Endodermal cell (in vitro differentiated cells): ENCODE data around the gene EME2. TPM values are rescaled to one million over a fixed set of nuclear protein-coding genes. Genes with fewer than 3 reads are reported as not detected.

ENCODE experiments used
- DNase-seq: peaks from one replicate; pipeline ENCODE4 v3.0.0-alpha.2; 2017
- H3K27ac ChIP-seq: 2 replicates; pipeline ENCODE4 v1.5.1; 2013; ENCODE audit warnings: mild to moderate bottlenecking, low read depth, low read length, moderate library complexity
- H3K27me3 ChIP-seq: 2 replicates; pipeline ENCODE4 v1.6.1; 2013; ENCODE audit warnings: mild to moderate bottlenecking, low read length, moderate library complexity; ENCODE audit not compliant: insufficient read depth, control insufficient read depth, poor library complexity, severe bottlenecking
- H3K36me3 ChIP-seq: 2 replicates; pipeline ENCODE4 v1.7.0; 2013; ENCODE audit warnings: mild to moderate bottlenecking, low read length, moderate library complexity; ENCODE audit not compliant: control insufficient read depth, insufficient read depth
- H3K4me1 ChIP-seq: one replicate; pipeline ENCODE4 v1.7.0; 2013; ENCODE audit warnings: low read length; ENCODE audit not compliant: control insufficient read depth, insufficient read depth
- H3K4me3 ChIP-seq: 2 replicates; pipeline ENCODE4 v1.5.1; 2013; ENCODE audit warnings: mild to moderate bottlenecking, low read length, moderate library complexity
- H3K9ac ChIP-seq: 2 replicates; pipeline ENCODE4 v1.6.1; 2013; ENCODE audit warnings: mild to moderate bottlenecking, low read length, moderate library complexity; ENCODE audit not compliant: poor library complexity, severe bottlenecking; ENCODE audit errors: extremely low read depth
- H3K9me3 ChIP-seq: 2 replicates; pipeline ENCODE4 v1.6.1; 2013; ENCODE audit warnings: mild to moderate bottlenecking, low read length, moderate library complexity; ENCODE audit not compliant: control insufficient read depth
- H3K27ac Mint-ChIP-seq: 2 replicates; pipeline ENCODE4 v1.8.0; 2020; ENCODE audit warnings: mixed read lengths
- H3K27me3 Mint-ChIP-seq: 2 replicates; pipeline ENCODE4 v1.8.0; 2021; ENCODE audit warnings: mild to moderate bottlenecking, mixed read lengths; ENCODE audit not compliant: insufficient read depth
- H3K36me3 Mint-ChIP-seq: 2 replicates; pipeline ENCODE4 v1.8.0; 2020; ENCODE audit warnings: low read depth, mixed read lengths
- H3K4me1 Mint-ChIP-seq: 2 replicates; pipeline ENCODE4 v1.8.0; 2020; ENCODE audit warnings: mixed read lengths
- H3K4me3 Mint-ChIP-seq: 2 replicates; pipeline ENCODE4 v1.8.0; 2020; ENCODE audit warnings: mild to moderate bottlenecking, moderate library complexity, mixed read lengths
- H3K9me3 Mint-ChIP-seq: 2 replicates; pipeline ENCODE4 v1.8.0; 2020; ENCODE audit warnings: mild to moderate bottlenecking, mixed read lengths
- CTCF ChIP-seq: fragments of 200-600 bp; sonication (generic); conservative IDR thresholded peaks from 2 replicates; pipeline ENCODE4 v1.5.0; 2021; ENCODE audit warnings: antibody characterized with exemption, mild to moderate bottlenecking
- WGBS, 2 experiments: methylation state at CpG; one replicate each; pipeline versions ENCODE4 v1.1.5 to v1.1.7; 2013; ENCODE audit warnings: missing lambda C conversion rate in 2 of 2, mixed read lengths in 1 of 2; ENCODE audit not compliant: insufficient coverage in 1 of 2, insufficient read length in 1 of 2; 5-methylcytosine and 5-hydroxymethylcytosine counted together
- total RNA-seq, 2 donors: library from RNA; stranded (reverse); fragmentation: NEBNext Ultra II Directional in 1 of 2; extraction: Animal tissue kit (Norgen Biotek cat#: 25700) in 1 of 2; gene quantifications; 2 replicates in 1 of 2; 3 replicates in 1 of 2; pipeline ENCODE4 v1.2.1, GENCODE V29; 2021

EME2 gene
- total RNA-seq, 2 donors from 2014 or later: 34.3 to 64.3 TPM

GRCh38 chr16:1762196-1762878 lies 10.3 kb upstream of the EME2 start:
- H3K36me3 Mint-ChIP-seq: peaks cover 17% of the 10 kb centered on the region
- H3K4me3 Mint-ChIP-seq: no peak overlapping the region
- Histone ChIP-seq H3K4me1 (no peaks in the 10 kb centered on the region), H3K9ac (no peak overlapping the region), H3K4me3 (no peak overlapping the region), H3K27me3 (no peaks in the 10 kb centered on the region), H3K36me3 (peaks cover 15% of the 10 kb centered on the region), H3K9me3 (no peaks in the 10 kb centered on the region), H3K27ac (no peak overlapping the region)
- DNase-seq: no peak
- H3K27ac Mint-ChIP-seq: no peak overlapping the region
- no peaks in the 10 kb centered on the region for H3K4me1 Mint-ChIP-seq
- H3K9me3 Mint-ChIP-seq: no peaks in the 10 kb centered on the region
- H3K27me3 Mint-ChIP-seq: no peaks in the 10 kb centered on the region
- 95 to 99% methylated on average over 16 to 30 of the region's 30 CpGs for WGBS, 2 experiments
- no peak for TF ChIP-seq CTCF

- no peak overlapping the region for H3K4me3 ChIP-seq
Measured at GRCh38 chr16:1762879-1763520, 9.6 kb upstream of the EME2 start.

More at GRCh38 chr16:1762879-1763520, 9.6 kb upstream of the EME2 start:
- Mint-ChIP-seq H3K4me1 (no peaks in the 10 kb centered on the region), H3K27ac (no peak overlapping the region), H3K27me3 (no peaks in the 10 kb centered on the region), H3K4me3 (no peak overlapping the region), H3K36me3 (peaks cover 17% of the 10 kb centered on the region), H3K9me3 (no peaks in the 10 kb centered on the region)
- 90 to 93% methylated on average over 18 to 24 of the region's 24 CpGs for WGBS, 2 experiments
- Histone ChIP-seq H3K36me3 (peaks cover 15% of the 10 kb centered on the region), H3K4me1 (no peaks in the 10 kb centered on the region), H3K27me3 (no peaks in the 10 kb centered on the region), H3K9me3 (no peaks in the 10 kb centered on the region), H3K9ac (no peak overlapping the region), H3K27ac (no peak overlapping the region)
- no peak for TF ChIP-seq CTCF
- peak; percentile 58 for DNase-seq
